AG04450 (cell line): Measurements from ENCODE around the gene CFAP47. TPM values are rescaled to one million over a fixed set of nuclear protein-coding genes. Genes with fewer than 3 reads are reported as not detected.

Source experiments
- CTCF ChIA-PET: fragments of 300-600, 350-600 bp; formaldehyde crosslinking; extraction: SDS; loops from one replicate; lab custom pipeline; 2022; ENCODE audit warnings: antibody characterized with exemption, inconsistent platforms; lab: Charles Lee
- POLR2A ChIA-PET: fragments of 350-600 bp; formaldehyde crosslinking; extraction: SDS; loops from one replicate; lab custom pipeline; 2021; ENCODE audit warnings: antibody characterized with exemption, inconsistent platforms; lab: Yijun Ruan, JAX
- DNase-seq: peaks from one replicate; pipeline ENCODE4 v3.0.0-alpha.2; 2011; ENCODE audit warnings: low read depth, low spot score
- H3K27ac ChIP-seq: one replicate; pipeline ENCODE4 v1.5.1; 2012; ENCODE audit warnings: low read depth, low read length, control low read depth
- H3K27me3 ChIP-seq: one replicate; pipeline ENCODE4 v1.6.0; 2012; ENCODE audit warnings: low read length; ENCODE audit not compliant: control insufficient read depth, insufficient read depth
- H3K4me3 ChIP-seq: 2 replicates; pipeline ENCODE4 v1.5.1; 2011; ENCODE audit warnings: mild to moderate bottlenecking, low read depth, low read length, control low read depth
- H3K9me3 ChIP-seq: 2 replicates; pipeline ENCODE4 v1.5.1; 2012; ENCODE audit warnings: low read length; ENCODE audit not compliant: control insufficient read depth, insufficient read depth
- polyA plus RNA-seq: library from polyadenylated mRNA; depleted of rRNA; stranded (reverse); fragments of >200 nt; gene quantifications from 2 replicates; pipeline ENCODE4 v1.2.3, GENCODE V29; 2011; rRNA removed
- small RNA-seq: library from RNA; depleted of rRNA; stranded (forward); fragments of <200 nt; gene quantifications from one replicate; pipeline ENCODE3, GENCODE V24; 2012; ENCODE audit warnings: low read depth; ENCODE audit not compliant: insufficient read length
- TF ChIP-seq, protein P1 (sequence below): IDR thresholded peaks from 2 replicates; pipeline ENCODE4 v1.5.1; 2011; ENCODE audit warnings: low read depth, low read length, control low read depth, inconsistent platforms

Gene CFAP47
- polyA plus RNA-seq, 1 experiment: not detected

DNA sequence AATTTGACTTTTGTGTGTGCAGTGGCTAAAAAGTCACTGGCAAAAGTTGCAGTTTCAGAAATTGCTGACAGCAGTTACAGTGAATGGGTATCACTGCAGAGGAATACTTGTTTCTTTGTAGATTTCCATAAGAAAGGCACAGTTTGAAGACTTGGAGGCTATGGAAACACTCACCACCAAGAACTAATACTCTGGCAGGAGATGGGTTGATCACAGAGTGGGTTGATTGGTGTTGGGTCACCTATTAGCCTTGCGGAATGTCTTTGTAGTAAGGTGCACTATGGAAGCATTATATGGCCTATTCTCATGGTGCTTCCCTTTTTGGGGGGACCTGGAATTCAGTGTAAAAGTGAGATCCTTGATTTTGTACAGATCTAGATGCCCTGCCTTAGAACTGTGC lies 502.8 kb downstream of the CFAP47 start:
- TF ChIP-seq, protein P1, sequence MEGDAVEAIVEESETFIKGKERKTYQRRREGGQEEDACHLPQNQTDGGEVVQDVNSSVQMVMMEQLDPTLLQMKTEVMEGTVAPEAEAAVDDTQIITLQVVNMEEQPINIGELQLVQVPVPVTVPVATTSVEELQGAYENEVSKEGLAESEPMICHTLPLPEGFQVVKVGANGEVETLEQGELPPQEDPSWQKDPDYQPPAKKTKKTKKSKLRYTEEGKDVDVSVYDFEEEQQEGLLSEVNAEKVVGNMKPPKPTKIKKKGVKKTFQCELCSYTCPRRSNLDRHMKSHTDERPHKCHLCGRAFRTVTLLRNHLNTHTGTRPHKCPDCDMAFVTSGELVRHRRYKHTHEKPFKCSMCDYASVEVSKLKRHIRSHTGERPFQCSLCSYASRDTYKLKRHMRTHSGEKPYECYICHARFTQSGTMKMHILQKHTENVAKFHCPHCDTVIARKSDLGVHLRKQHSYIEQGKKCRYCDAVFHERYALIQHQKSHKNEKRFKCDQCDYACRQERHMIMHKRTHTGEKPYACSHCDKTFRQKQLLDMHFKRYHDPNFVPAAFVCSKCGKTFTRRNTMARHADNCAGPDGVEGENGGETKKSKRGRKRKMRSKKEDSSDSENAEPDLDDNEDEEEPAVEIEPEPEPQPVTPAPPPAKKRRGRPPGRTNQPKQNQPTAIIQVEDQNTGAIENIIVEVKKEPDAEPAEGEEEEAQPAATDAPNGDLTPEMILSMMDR: no peak
- DNase-seq: no peak
- Histone ChIP-seq H3K9me3 (no peaks in the 10 kb centered on the region), H3K27ac (no peak overlapping the region), H3K4me3 (no peak overlapping the region), H3K27me3 (no peaks in the 10 kb centered on the region)
- ChIA-PET POLR2A (no interaction called here), CTCF (no interaction called here)

DNA sequence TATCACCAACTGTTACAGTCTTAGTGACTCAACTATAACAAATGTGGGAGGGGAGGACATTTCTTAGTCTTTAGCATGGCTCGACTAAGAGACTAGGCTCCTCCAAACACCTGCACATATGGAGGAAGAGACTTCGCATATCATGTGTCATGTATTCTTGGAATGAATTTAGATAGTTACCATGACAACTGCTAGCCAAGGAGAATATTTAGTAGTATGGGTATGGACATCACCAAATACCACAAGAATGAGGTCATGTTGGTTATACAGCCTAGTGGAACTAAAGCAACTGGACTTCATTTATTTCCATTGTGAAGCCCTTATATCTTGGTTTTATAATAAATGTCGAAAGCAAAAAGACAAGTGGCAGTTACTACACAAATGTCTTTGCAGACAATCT lies 512.3 kb downstream of the CFAP47 start:
- TF ChIP-seq, protein P1: no peak
- DNase-seq: peak; percentile 60
- Histone ChIP-seq H3K9me3 (no peaks in the 10 kb centered on the region), H3K4me3 (no peak overlapping the region), H3K27me3 (no peaks in the 10 kb centered on the region), H3K27ac (no peak overlapping the region)
- ChIA-PET CTCF (no interaction called here), POLR2A (no interaction called here)

DNA sequence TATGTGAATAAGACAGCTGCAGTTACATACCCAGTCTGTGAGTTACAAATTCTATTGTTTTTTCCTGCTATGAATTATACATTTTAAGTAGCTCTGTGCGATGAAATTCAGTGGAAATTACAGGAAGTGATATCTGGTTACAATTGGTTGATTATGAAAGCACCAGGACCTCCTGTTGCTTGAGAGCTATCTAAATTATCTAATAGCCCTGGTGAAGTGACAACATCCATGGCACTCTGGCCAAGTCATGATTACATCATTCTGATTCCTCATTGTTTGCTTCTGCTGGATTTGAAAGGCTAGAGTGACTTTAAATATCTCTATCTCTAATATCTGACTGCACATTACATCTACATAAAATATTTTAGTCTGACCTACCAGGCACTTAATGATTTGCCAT lies 515.0 kb downstream of the CFAP47 start:
- ChIA-PET POLR2A (no interaction called here), CTCF (no interaction called here)
- Histone ChIP-seq H3K27me3 (no peaks in the 10 kb centered on the region), H3K4me3 (no peak overlapping the region), H3K9me3 (no peaks in the 10 kb centered on the region), H3K27ac (no peak overlapping the region)
- TF ChIP-seq, protein P1: no peak
- no peak for DNase-seq

Small RNAs within 50 kb of the gene (small RNA-seq; reads per million reads assigned to genes)
- gene RNU6-641P: not detected

Other genes starting within 250 kb of the CFAP47 start
- not detected in 2 replicates for gene MAGEB16, start 121.4 kb upstream of the CFAP47 start, polyA plus RNA-seq